ENCODE results near the gene ZNF227.

- TF ChIP-seq POLR2A (IDR thresholded peaks at IDR 0.05; ENCODE audit: low read length) (no peak), GATA1 (IDR thresholded peaks at IDR 0.05; ENCODE audit: low read depth, low read length) (no peak)
Measured at GRCh38 chr19:44255705-44256411, 43.5 kb downstream of the ZNF227 start.
